Measurements from ENCODE around the gene CAMKV. TPM values are rescaled to one million over a fixed set of nuclear protein-coding genes. Genes with fewer than 3 reads are reported as not detected.
"Not testable (repeated sequence)": the region's sequence is repeated elsewhere in the genome, so short reads cannot be mapped to it uniquely, and the experiment has no call there.

CAMKV gene
- total RNA-seq, 2 donors from 2014 or later: not detected

DNA sequence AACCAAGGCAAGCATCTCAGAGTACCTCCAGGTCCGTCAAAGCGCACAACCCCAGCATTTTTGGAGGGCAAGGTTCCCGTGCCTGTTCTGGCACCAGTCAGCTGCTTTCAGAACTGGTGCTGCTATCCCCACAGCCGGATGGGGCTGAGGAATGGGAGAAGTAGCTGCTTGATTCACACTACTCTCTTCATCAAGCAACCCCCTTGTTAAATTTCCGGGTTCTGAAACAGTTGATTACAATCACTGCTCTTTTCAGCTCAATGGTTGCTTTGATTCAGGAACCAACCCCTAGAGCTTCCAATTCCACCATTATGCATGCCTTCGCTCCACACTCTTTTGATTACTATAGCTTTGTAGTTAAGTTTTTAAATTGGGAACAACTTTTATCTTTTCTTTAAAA is 43.7 kb downstream of the CAMKV start:
- H3K4me3 ChIP-seq: no peak overlapping the region
- no peaks in the 10 kb centered on the region for H3K36me3 ChIP-seq
- H3K27ac ChIP-seq: no peak overlapping the region
- DNase-seq (ENCODE audit: low spot score): no peak
- no peaks in the 10 kb centered on the region for H3K27me3 ChIP-seq
- H3K4me1 ChIP-seq: no peaks in the 10 kb centered on the region
- TF ChIP-seq CTCF (IDR thresholded peaks at IDR 0.05): no peak
- no peaks in the 10 kb centered on the region for H3K9me3 ChIP-seq

DNA sequence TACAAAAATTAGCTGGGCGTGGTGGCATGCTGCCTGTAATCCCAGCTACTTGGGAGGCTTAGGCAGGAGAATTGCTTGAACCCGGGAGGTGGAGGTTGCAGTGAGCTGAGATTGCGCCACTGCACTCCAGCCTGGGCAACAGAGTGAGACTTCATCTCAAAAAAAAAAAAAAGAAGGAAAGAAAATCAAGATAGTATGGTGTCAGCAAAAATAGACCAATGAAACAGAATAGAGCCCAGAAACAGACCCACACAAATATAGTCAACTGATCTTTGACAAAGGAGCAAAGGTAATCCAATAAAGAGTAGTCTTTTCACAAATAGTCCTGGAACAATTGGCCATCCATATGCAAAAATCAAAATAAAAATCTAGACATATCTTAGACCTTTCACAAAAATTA is 46.6 kb downstream of the CAMKV start:
- H3K4me1 ChIP-seq; DNase-seq (ENCODE audit: low spot score); H3K27ac ChIP-seq; H3K4me3 ChIP-seq; H3K36me3 ChIP-seq; H3K27me3 ChIP-seq; H3K9me3 ChIP-seq: not testable (repeated sequence)

- no peaks in the 10 kb centered on the region for H3K9me3 ChIP-seq
- peaks cover 22% of the 10 kb centered on the region for H3K36me3 ChIP-seq
- peaks cover 2 to 20% of the 10 kb centered on the region in 2 donors for H3K4me1 ChIP-seq
- no peak for TF ChIP-seq CTCF (IDR thresholded peaks at IDR 0.05)
- peak within 1 kb of the TSS; percentile 74 to 83 for H3K27ac ChIP-seq
- H3K4me3 ChIP-seq: peak within 1 kb of the TSS; percentile 37 to 47
- H3K27me3 ChIP-seq: no peaks in the 10 kb centered on the region
- DNase-seq (ENCODE audit: low spot score): peak; percentile 65
Observed at GRCh38 chr3:49813497-49814174, 56.1 kb downstream of the CAMKV start, which contains the start of gene UBA7. TSS of gene UBA7 (minus strand) at chr3:49813953. CDS start at chr3:49813787, 166 bp downstream.

- peak overlapping the region; percentile 74 to 83 for H3K27ac ChIP-seq
- no peak for DNase-seq (ENCODE audit: low spot score)
- TF ChIP-seq CTCF (IDR thresholded peaks at IDR 0.05): no peak
Observed at GRCh38 chr3:49812916-49813496, 56.7 kb downstream of the CAMKV start.

More at GRCh38 chr3:49812916-49813496, 56.7 kb downstream of the CAMKV start:
- Histone ChIP-seq H3K36me3 (peaks cover 22% of the 10 kb centered on the region), H3K9me3 (no peaks in the 10 kb centered on the region), H3K27me3 (no peaks in the 10 kb centered on the region), H3K4me3 (peak overlapping the region; percentile 37 to 47), H3K4me1 (peaks cover 2 to 20% of the 10 kb centered on the region in 2 donors)

Other genes starting within 250 kb of the CAMKV start
- gene APEH, start 195.6 kb downstream of the CAMKV start, total RNA-seq: 10 to 100 TPM; 61.1 to 67.5 TPM
- 1 to 10 TPM; 3.9 to 8.0 TPM for gene MST1, start 180.4 kb downstream of the CAMKV start, total RNA-seq
- gene RNF123, start 180.3 kb downstream of the CAMKV start, total RNA-seq: 10 to 100 TPM; 29.1 to 29.8 TPM
- 1 to 10 TPM in 1 of 2 donors, under 1 TPM in 1; 0.44 to 1.1 TPM for gene AMIGO3, start 150.2 kb downstream of the CAMKV start, total RNA-seq
- 10 to 100 TPM; 12.0 to 21.7 TPM for gene GMPPB, start 146.0 kb downstream of the CAMKV start, total RNA-seq
- 10 to 100 TPM; 24.0 to 30.9 TPM for gene IP6K1, start 83.4 kb downstream of the CAMKV start, total RNA-seq
- under 1 TPM in 1 of 2 donors, not detected in 1; 0.20 TPM for gene CDHR4, start 70.0 kb downstream of the CAMKV start, total RNA-seq
- gene INKA1, start 66.6 kb downstream of the CAMKV start, total RNA-seq: 1 to 10 TPM; 1.8 to 4.2 TPM
- gene UBA7, start 56.0 kb downstream of the CAMKV start, total RNA-seq: 10 to 100 TPM; 11.3 to 12.2 TPM
- gene TRAIP, start 13.3 kb downstream of the CAMKV start, total RNA-seq: 1 to 10 TPM in 1 of 2 donors, under 1 TPM in 1; 0.98 to 2.0 TPM
- gene MST1R, start 34.0 kb upstream of the CAMKV start, total RNA-seq: 1 to 10 TPM; 1.2 to 4.2 TPM
- gene MON1A, start 59.9 kb upstream of the CAMKV start, total RNA-seq: 1 to 10 TPM; 8.4 to 9.4 TPM
- gene RBM6, start 70.2 kb upstream of the CAMKV start, total RNA-seq: 10 to 100 TPM; 34.6 to 38.0 TPM
- gene RBM5, start 219.0 kb upstream of the CAMKV start, total RNA-seq: 10 to 100 TPM; 58.7 to 75.8 TPM